IPS-11a (cell line): Measurements from ENCODE around the gene MFAP4.

ENCODE experiments used
- H3K4me3 ChIP-seq: one replicate; pipeline ENCODE4 v1.5.1; 2013; ENCODE audit warnings: low read depth, low read length, control low read depth

The MFAP4 gene

GRCh38 chr17:19386974-19387920 is at the start of gene MFAP4:
Gene MFAP4, minus strand, starts transcription at chr17:19387190. Its CDS starts 35 bp downstream, at chr17:19387155.
- H3K4me3 ChIP-seq, result no peak within 1 kb of the TSS

- H3K4me3 ChIP-seq, result no peak overlapping the region
Observed at GRCh38 chr17:19433727-19434340, 46.8 kb upstream of the MFAP4 start.

GRCh38 chr17:19433255-19433654 is 46.3 kb upstream of the MFAP4 start:
- H3K4me3 ChIP-seq, result no peak overlapping the region

GRCh38 chr17:19431691-19432090 is 44.7 kb upstream of the MFAP4 start:
- H3K4me3 ChIP-seq, result no peak overlapping the region

- no peak overlapping the region for H3K4me3 ChIP-seq
Observed at GRCh38 chr17:19426631-19427030, 39.6 kb upstream of the MFAP4 start.

- no peak overlapping the region for H3K4me3 ChIP-seq
Observed at GRCh38 chr17:19424934-19425868, 38.2 kb upstream of the MFAP4 start.

GRCh38 chr17:19421926-19422325 is 34.9 kb upstream of the MFAP4 start:
- no peak overlapping the region for H3K4me3 ChIP-seq

GRCh38 chr17:19421219-19421618 is 34.2 kb upstream of the MFAP4 start:
- no peak overlapping the region for H3K4me3 ChIP-seq

- no peak overlapping the region for H3K4me3 ChIP-seq
Observed at GRCh38 chr17:19418251-19418992, 31.4 kb upstream of the MFAP4 start.

- no peak overlapping the region for H3K4me3 ChIP-seq
Observed at GRCh38 chr17:19417611-19418010, 30.6 kb upstream of the MFAP4 start.

- H3K4me3 ChIP-seq, result no peak overlapping the region
Observed at GRCh38 chr17:19415806-19416775, 29.1 kb upstream of the MFAP4 start.

GRCh38 chr17:19415311-19415710 is 28.3 kb upstream of the MFAP4 start:
- no peak overlapping the region for H3K4me3 ChIP-seq

- H3K4me3 ChIP-seq, result no peak overlapping the region
Observed at GRCh38 chr17:19414396-19415280, 27.6 kb upstream of the MFAP4 start.

- no peak overlapping the region for H3K4me3 ChIP-seq
Observed at GRCh38 chr17:19413761-19414160, 26.8 kb upstream of the MFAP4 start.

GRCh38 chr17:19412984-19413383 is 26.0 kb upstream of the MFAP4 start:
- no peak overlapping the region for H3K4me3 ChIP-seq

- H3K4me3 ChIP-seq, result no peak overlapping the region
Observed at GRCh38 chr17:19412510-19412909, 25.5 kb upstream of the MFAP4 start.

GRCh38 chr17:19411631-19412030 is 24.6 kb upstream of the MFAP4 start:
- H3K4me3 ChIP-seq, result no peak overlapping the region

- H3K4me3 ChIP-seq, result no peak within 1 kb of the TSS
Observed at GRCh38 chr17:19410875-19411620, 24.1 kb upstream of the MFAP4 start, which contains the start of gene RNF112. Gene RNF112, plus strand, starts transcription at chr17:19411232. Its CDS starts 177 bp downstream, at chr17:19411409.
